ENCODE measurements around the gene RPAP3.

RPAP3 gene

GRCh38 chr12:47698631-47699030, 7.2 kb downstream of the RPAP3 start:
- H3K4me1 ChIP-seq (ENCODE audit: control insufficient read depth in 2 of 2, insufficient read depth in 1 of 2, low read depth in 1 of 2, low read length in 2 of 2), result no peaks in the 10 kb centered on the region
- H3K4me3 ChIP-seq (ENCODE audit: low read length in 2 of 2), result no peak overlapping the region
- H4K91ac ChIP-seq (ENCODE audit: low read depth, low read length, poor library complexity), result no peak overlapping the region
- no peak overlapping the region for H2BK120ac ChIP-seq (ENCODE audit: low read depth, low read length)
- no peak overlapping the region for H3K4me2 ChIP-seq (ENCODE audit: insufficient read depth, low read length, poor library complexity, severe bottlenecking)
- H3K18ac ChIP-seq (ENCODE audit: low read length), result no peak overlapping the region
- no peak for DNase-seq (ENCODE audit: low spot score)
- H2BK15ac ChIP-seq (ENCODE audit: low read length), result no peak overlapping the region
- H3K36me3 ChIP-seq (replicated peaks in 1 of 2; ENCODE audit: control insufficient read depth in 2 of 2, insufficient read depth in 2 of 2, low read length in 2 of 2), result peaks cover 7 to 99% of the 10 kb centered on the region in 2 donors
- no peak overlapping the region for H3K23ac ChIP-seq (ENCODE audit: low read depth, low read length, poor library complexity)
- no peak overlapping the region for H3K27ac ChIP-seq (replicated peaks; ENCODE audit: low read length)
- no peak overlapping the region for H2BK12ac ChIP-seq (ENCODE audit: low read length)
- H2BK5ac ChIP-seq (ENCODE audit: low read length), result no peak overlapping the region
- no peak overlapping the region for H3K9ac ChIP-seq (ENCODE audit: low read depth, low read length, poor library complexity)
- H3K14ac ChIP-seq (ENCODE audit: low read length), result no peak overlapping the region
- WGBS, 2 donors (ENCODE audit: extremely low coverage in 2 of 2, insufficient read length in 2 of 2, insufficient replicate concordance in 1 of 2), result no CpG with 5 or more reads among the region's 7 CpGs
- no peak overlapping the region for H2AK5ac ChIP-seq (ENCODE audit: low read depth, low read length)
- no peak overlapping the region for H3K4ac ChIP-seq (ENCODE audit: low read length)
- H3K27me3 ChIP-seq (ENCODE audit: control insufficient read depth in 3 of 3, insufficient read depth in 3 of 3, low read depth in 1 of 3, low read length in 3 of 3), result no peaks in the 10 kb centered on the region
- no peaks in the 10 kb centered on the region for H3K79me1 ChIP-seq (ENCODE audit: low read depth, low read length)
- H4K8ac ChIP-seq (ENCODE audit: low read depth, low read length), result no peak overlapping the region
- no peak overlapping the region for H2AFZ ChIP-seq (ENCODE audit: low read length)
- peaks cover 0 to 5% of the 10 kb centered on the region in 2 donors for H3K9me3 ChIP-seq (replicated peaks in 1 of 2; ENCODE audit: control insufficient read depth in 2 of 2, insufficient read depth in 1 of 2, low read depth in 1 of 2, low read length in 2 of 2)

- no peak overlapping the region for H2BK15ac ChIP-seq (ENCODE audit: low read length)
- no peak overlapping the region for H2AK5ac ChIP-seq (ENCODE audit: low read depth, low read length)
- H4K8ac ChIP-seq (ENCODE audit: low read depth, low read length), result no peak overlapping the region
- H2AFZ ChIP-seq (ENCODE audit: low read length), result no peak overlapping the region
- H3K14ac ChIP-seq (ENCODE audit: low read length), result no peak overlapping the region
- H3K27ac ChIP-seq (replicated peaks; ENCODE audit: low read length), result no peak overlapping the region
- no peak overlapping the region for H3K23ac ChIP-seq (ENCODE audit: low read depth, low read length, poor library complexity)
- no peak for DNase-seq (ENCODE audit: low spot score)
- H2BK120ac ChIP-seq (ENCODE audit: low read depth, low read length), result no peak overlapping the region
- no peak overlapping the region for H3K4me3 ChIP-seq (ENCODE audit: low read length in 2 of 2)
- no peaks in the 10 kb centered on the region for H3K27me3 ChIP-seq (ENCODE audit: control insufficient read depth in 3 of 3, insufficient read depth in 3 of 3, low read depth in 1 of 3, low read length in 3 of 3)
- no peak overlapping the region for H2BK5ac ChIP-seq (ENCODE audit: low read length)
- H3K36me3 ChIP-seq (replicated peaks in 1 of 2; ENCODE audit: control insufficient read depth in 2 of 2, insufficient read depth in 2 of 2, low read length in 2 of 2), result peaks cover 8 to 99% of the 10 kb centered on the region in 2 donors
- H3K4me1 ChIP-seq (ENCODE audit: control insufficient read depth in 2 of 2, insufficient read depth in 1 of 2, low read depth in 1 of 2, low read length in 2 of 2), result no peaks in the 10 kb centered on the region
- H3K9me3 ChIP-seq (replicated peaks in 1 of 2; ENCODE audit: control insufficient read depth in 2 of 2, insufficient read depth in 1 of 2, low read depth in 1 of 2, low read length in 2 of 2), result peaks cover 0 to 5% of the 10 kb centered on the region in 2 donors
- no CpG with 5 or more reads among the region's 4 CpGs for WGBS, 2 donors (ENCODE audit: extremely low coverage in 2 of 2, insufficient read length in 2 of 2, insufficient replicate concordance in 1 of 2)
- no peak overlapping the region for H2BK12ac ChIP-seq (ENCODE audit: low read length)
- H3K9ac ChIP-seq (ENCODE audit: low read depth, low read length, poor library complexity), result no peak overlapping the region
- H4K91ac ChIP-seq (ENCODE audit: low read depth, low read length, poor library complexity), result no peak overlapping the region
- H3K4ac ChIP-seq (ENCODE audit: low read length), result no peak overlapping the region
- H3K79me1 ChIP-seq (ENCODE audit: low read depth, low read length), result no peaks in the 10 kb centered on the region
- no peak overlapping the region for H3K4me2 ChIP-seq (ENCODE audit: insufficient read depth, low read length, poor library complexity, severe bottlenecking)
- no peak overlapping the region for H3K18ac ChIP-seq (ENCODE audit: low read length)
These were observed 7.8 kb downstream of the RPAP3 start for GRCh38 chr12:47698055-47698454.

- H3K4me2 ChIP-seq (ENCODE audit: insufficient read depth, low read length, poor library complexity, severe bottlenecking), result no peak overlapping the region
- WGBS, 2 donors (ENCODE audit: extremely low coverage in 2 of 2, insufficient read length in 2 of 2, insufficient replicate concordance in 1 of 2), result no CpG with 5 or more reads among the region's 2 CpGs
- H3K27ac ChIP-seq (replicated peaks; ENCODE audit: low read length), result no peak overlapping the region
- no peaks in the 10 kb centered on the region for H3K4me1 ChIP-seq (ENCODE audit: control insufficient read depth in 2 of 2, insufficient read depth in 1 of 2, low read depth in 1 of 2, low read length in 2 of 2)
- H3K4ac ChIP-seq (ENCODE audit: low read length), result no peak overlapping the region
- H3K9ac ChIP-seq (ENCODE audit: low read depth, low read length, poor library complexity), result no peak overlapping the region
- H4K91ac ChIP-seq (ENCODE audit: low read depth, low read length, poor library complexity), result no peak overlapping the region
- no peak overlapping the region for H2AK5ac ChIP-seq (ENCODE audit: low read depth, low read length)
- no peak overlapping the region for H2BK12ac ChIP-seq (ENCODE audit: low read length)
- H2BK120ac ChIP-seq (ENCODE audit: low read depth, low read length), result no peak overlapping the region
- H2BK15ac ChIP-seq (ENCODE audit: low read length), result no peak overlapping the region
- peaks cover 11 to 93% of the 10 kb centered on the region in 2 donors for H3K36me3 ChIP-seq (replicated peaks in 1 of 2; ENCODE audit: control insufficient read depth in 2 of 2, insufficient read depth in 2 of 2, low read length in 2 of 2)
- H3K4me3 ChIP-seq (ENCODE audit: low read length in 2 of 2), result no peak overlapping the region
- H3K14ac ChIP-seq (ENCODE audit: low read length), result no peak overlapping the region
- H2BK5ac ChIP-seq (ENCODE audit: low read length), result no peak overlapping the region
- H2AFZ ChIP-seq (ENCODE audit: low read length), result no peak overlapping the region
- H3K23ac ChIP-seq (ENCODE audit: low read depth, low read length, poor library complexity), result no peak overlapping the region
- no peak for DNase-seq (ENCODE audit: low spot score)
- H3K18ac ChIP-seq (ENCODE audit: low read length), result no peak overlapping the region
- peaks cover 0 to 10% of the 10 kb centered on the region in 2 donors for H3K9me3 ChIP-seq (replicated peaks in 1 of 2; ENCODE audit: control insufficient read depth in 2 of 2, insufficient read depth in 1 of 2, low read depth in 1 of 2, low read length in 2 of 2)
- no peak overlapping the region for H4K8ac ChIP-seq (ENCODE audit: low read depth, low read length)
- H3K27me3 ChIP-seq (ENCODE audit: control insufficient read depth in 3 of 3, insufficient read depth in 3 of 3, low read depth in 1 of 3, low read length in 3 of 3), result no peaks in the 10 kb centered on the region
- peaks cover 2% of the 10 kb centered on the region for H3K79me1 ChIP-seq (ENCODE audit: low read depth, low read length)
These were observed 16.6 kb downstream of the RPAP3 start for GRCh38 chr12:47689215-47689614.

- H3K4ac ChIP-seq (ENCODE audit: low read length), result no peak overlapping the region
- no peaks in the 10 kb centered on the region for H3K4me1 ChIP-seq (ENCODE audit: control insufficient read depth in 2 of 2, insufficient read depth in 1 of 2, low read depth in 1 of 2, low read length in 2 of 2)
- H3K23ac ChIP-seq (ENCODE audit: low read depth, low read length, poor library complexity), result no peak overlapping the region
- H3K9me3 ChIP-seq (replicated peaks in 1 of 2; ENCODE audit: control insufficient read depth in 2 of 2, insufficient read depth in 1 of 2, low read depth in 1 of 2, low read length in 2 of 2), result peaks cover 0 to 5% of the 10 kb centered on the region in 2 donors
- H2BK12ac ChIP-seq (ENCODE audit: low read length), result no peak overlapping the region
- WGBS, 2 donors (ENCODE audit: extremely low coverage in 2 of 2, insufficient read length in 2 of 2, insufficient replicate concordance in 1 of 2), result no CpG with 5 or more reads among the region's 3 CpGs
- H3K27ac ChIP-seq (replicated peaks; ENCODE audit: low read length), result no peak overlapping the region
- H2AK5ac ChIP-seq (ENCODE audit: low read depth, low read length), result no peak overlapping the region
- H3K18ac ChIP-seq (ENCODE audit: low read length), result no peak overlapping the region
- H3K14ac ChIP-seq (ENCODE audit: low read length), result no peak overlapping the region
- no peak overlapping the region for H2BK5ac ChIP-seq (ENCODE audit: low read length)
- H3K4me2 ChIP-seq (ENCODE audit: insufficient read depth, low read length, poor library complexity, severe bottlenecking), result no peak overlapping the region
- H4K8ac ChIP-seq (ENCODE audit: low read depth, low read length), result no peak overlapping the region
- no peaks in the 10 kb centered on the region for H3K27me3 ChIP-seq (ENCODE audit: control insufficient read depth in 3 of 3, insufficient read depth in 3 of 3, low read depth in 1 of 3, low read length in 3 of 3)
- no peak overlapping the region for H3K4me3 ChIP-seq (ENCODE audit: low read length in 2 of 2)
- peaks cover 12 to 94% of the 10 kb centered on the region in 2 donors for H3K36me3 ChIP-seq (replicated peaks in 1 of 2; ENCODE audit: control insufficient read depth in 2 of 2, insufficient read depth in 2 of 2, low read length in 2 of 2)
- H2BK120ac ChIP-seq (ENCODE audit: low read depth, low read length), result no peak overlapping the region
- H3K9ac ChIP-seq (ENCODE audit: low read depth, low read length, poor library complexity), result no peak overlapping the region
- H4K91ac ChIP-seq (ENCODE audit: low read depth, low read length, poor library complexity), result no peak overlapping the region
- H3K79me1 ChIP-seq (ENCODE audit: low read depth, low read length), result peaks cover 2% of the 10 kb centered on the region
- H2AFZ ChIP-seq (ENCODE audit: low read length), result no peak overlapping the region
- DNase-seq (ENCODE audit: low spot score), result no peak
- H2BK15ac ChIP-seq (ENCODE audit: low read length), result no peak overlapping the region
These were observed 18.2 kb downstream of the RPAP3 start for GRCh38 chr12:47687636-47688035.
